GM19328 (cell line): ENCODE results near the gene BCL2L11.
A peak's percentile ranks its signal among the peaks of the same experiment; 100 is the strongest.
"Not testable (repeated sequence)": the region's sequence is repeated elsewhere in the genome, so short reads cannot be mapped to it uniquely, and the experiment has no call there.

Source experiments
- ATAC-seq: cut with Tn5 transposase; IDR thresholded peaks from one replicate; pipeline ENCODE4 v1.9.1; 2021; ENCODE audit warnings: mild to moderate bottlenecking, moderate library complexity; ENCODE audit not compliant: unreplicated experiment

BCL2L11 gene, protein sequence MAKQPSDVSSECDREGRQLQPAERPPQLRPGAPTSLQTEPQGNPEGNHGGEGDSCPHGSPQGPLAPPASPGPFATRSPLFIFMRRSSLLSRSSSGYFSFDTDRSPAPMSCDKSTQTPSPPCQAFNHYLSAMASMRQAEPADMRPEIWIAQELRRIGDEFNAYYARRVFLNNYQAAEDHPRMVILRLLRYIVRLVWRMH

DNA sequence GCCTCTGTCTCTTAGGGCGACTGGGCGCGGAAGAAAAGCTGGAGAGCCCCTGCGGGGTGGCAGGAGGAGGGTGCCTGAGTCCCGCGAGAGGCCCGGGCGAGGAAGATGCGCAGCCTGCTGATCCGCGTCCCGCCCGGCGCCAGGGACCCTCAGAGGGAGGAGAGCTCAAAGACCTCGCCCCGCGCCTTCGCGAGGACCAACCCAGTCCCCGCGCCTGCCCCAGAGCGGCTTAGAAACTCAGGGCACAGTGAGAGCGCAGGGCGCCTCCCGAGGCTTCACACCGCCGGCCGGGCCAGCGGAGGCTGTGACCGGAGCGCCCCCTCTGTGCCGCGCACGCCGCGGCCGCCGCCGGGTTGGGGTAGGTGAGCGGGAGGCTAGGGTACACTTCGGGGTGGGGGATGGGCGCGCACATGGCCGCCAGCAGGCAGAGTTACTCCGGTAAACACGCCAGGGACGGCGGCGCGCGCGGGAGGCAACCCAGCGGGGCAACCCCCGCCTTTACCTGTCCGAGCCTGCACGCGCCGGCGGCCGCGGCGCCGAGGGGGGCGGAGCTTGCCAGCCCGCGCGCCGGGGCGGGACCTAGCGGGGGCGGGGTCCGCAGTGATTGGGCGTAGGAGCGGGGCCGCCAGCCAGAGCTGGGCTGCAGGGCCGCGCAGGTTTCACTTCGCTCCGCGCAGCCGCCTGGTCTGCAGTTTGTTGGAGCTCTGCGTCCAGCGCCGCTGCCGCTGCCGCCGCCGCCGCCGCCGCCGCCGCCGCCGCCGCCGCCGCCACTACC lies at the start of gene BCL2L11:
TSS of gene BCL2L11 (plus strand) at position 662 of the 775 bp plus-strand sequence. CDS start 2,832 bp downstream, outside the sequence.
- ATAC-seq = peak; percentile 64

- ATAC-seq = no peak
Measured at GRCh38 chr2:111071600-111072171, 49.0 kb upstream of the BCL2L11 start.

- ATAC-seq = no peak
Measured at GRCh38 chr2:111072220-111072871, 48.4 kb upstream of the BCL2L11 start.

DNA sequence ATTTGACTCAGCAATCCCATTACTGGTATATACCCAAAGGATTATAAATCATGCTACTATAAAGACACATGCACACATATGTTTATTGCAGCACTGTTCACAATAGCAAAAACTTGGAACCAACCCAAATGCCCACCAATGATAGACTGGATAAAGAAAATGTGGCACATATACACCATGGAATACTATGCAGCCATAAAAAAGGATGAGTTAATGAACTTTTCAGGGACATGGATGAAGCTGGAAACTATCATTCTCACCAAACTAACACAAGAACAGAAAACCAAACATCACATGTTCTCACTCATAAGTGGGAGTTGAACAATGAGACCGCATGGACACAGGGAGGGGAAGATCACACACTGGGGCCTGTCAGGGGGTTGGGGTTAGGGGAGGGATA lies 38.1 kb upstream of the BCL2L11 start:
- ATAC-seq = not testable (repeated sequence)

- ATAC-seq = no peak
Measured at GRCh38 chr2:111091811-111092211, 28.9 kb upstream of the BCL2L11 start.

GRCh38 chr2:111094691-111095090 lies 26.0 kb upstream of the BCL2L11 start:
- ATAC-seq = no peak

DNA sequence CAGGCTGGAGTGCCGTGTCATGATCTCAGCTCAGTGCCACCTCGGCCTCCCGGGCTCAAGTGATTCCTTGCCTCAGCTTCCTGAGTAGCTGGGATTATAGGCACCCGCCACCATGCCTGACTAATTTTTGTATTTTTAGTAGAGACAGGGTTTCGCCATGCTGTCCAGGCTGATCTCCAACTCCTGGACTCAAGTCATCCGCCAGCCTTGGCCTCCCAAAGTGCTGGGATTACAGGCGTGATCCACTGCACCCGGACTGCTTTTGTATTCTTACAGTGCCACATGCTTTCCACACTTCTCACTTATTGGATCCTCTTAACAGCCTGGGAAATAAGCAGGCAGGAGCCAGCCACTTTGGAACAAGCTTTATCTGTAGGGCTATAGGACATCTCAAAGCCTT lies 25.3 kb upstream of the BCL2L11 start:
- no peak for ATAC-seq

- no peak for ATAC-seq
Measured at GRCh38 chr2:111099402-111099801, 21.3 kb upstream of the BCL2L11 start.

GRCh38 chr2:111100087-111100764 lies 20.5 kb upstream of the BCL2L11 start:
- peak; percentile 7 for ATAC-seq

- ATAC-seq = peak; percentile 69
Measured at GRCh38 chr2:111100765-111101162, 19.9 kb upstream of the BCL2L11 start.

- no peak for ATAC-seq
Measured at GRCh38 chr2:111101592-111101991, 19.1 kb upstream of the BCL2L11 start.

- no peak for ATAC-seq
Measured at GRCh38 chr2:111102216-111102615, 18.5 kb upstream of the BCL2L11 start.

GRCh38 chr2:111105926-111106325 lies 14.8 kb upstream of the BCL2L11 start:
- no peak for ATAC-seq

DNA sequence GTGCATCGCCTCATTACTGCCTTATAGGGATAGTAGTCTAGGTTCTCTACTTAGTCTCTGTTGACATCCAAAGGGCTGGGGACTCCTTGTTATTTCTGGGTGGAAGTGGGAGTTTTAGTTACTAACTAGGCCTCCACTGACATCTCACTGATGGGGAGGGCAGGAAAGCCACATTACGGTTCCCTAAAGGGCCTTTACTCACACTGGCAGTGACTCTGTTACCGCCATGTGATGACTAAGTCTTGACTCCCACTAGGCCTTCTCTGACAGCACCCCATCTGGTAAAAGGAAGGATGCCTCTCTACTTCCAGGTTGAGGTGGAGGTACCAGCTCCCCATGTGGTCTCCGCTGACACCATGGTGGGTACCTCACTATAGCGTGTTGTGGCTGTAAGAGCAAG lies 14.0 kb upstream of the BCL2L11 start:
- ATAC-seq = no peak

DNA sequence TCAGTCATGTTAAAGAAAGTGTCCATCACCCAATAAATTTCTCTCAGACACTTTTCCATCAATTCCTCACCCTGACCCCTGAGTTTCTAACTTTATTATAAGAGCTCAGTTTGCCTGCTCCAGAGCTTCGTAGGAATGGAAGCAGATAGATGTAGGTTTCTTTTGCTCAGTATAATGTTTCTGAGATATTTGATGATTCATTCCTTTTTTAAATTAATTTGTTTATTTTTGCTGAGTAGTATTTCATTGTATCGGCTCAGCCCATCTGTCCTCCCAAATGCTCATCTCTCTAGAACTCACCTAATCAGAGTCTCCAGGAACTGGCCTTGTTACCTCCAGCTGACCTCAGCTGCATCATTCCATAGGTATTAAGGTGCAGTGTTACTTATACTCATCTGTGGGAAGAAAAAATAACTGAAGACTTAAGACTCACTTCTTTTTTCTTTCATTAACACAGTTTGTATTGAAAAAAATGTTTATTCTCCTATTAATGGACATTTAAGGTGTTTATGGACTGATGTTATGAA lies 11.9 kb upstream of the BCL2L11 start:
- no peak for ATAC-seq

DNA sequence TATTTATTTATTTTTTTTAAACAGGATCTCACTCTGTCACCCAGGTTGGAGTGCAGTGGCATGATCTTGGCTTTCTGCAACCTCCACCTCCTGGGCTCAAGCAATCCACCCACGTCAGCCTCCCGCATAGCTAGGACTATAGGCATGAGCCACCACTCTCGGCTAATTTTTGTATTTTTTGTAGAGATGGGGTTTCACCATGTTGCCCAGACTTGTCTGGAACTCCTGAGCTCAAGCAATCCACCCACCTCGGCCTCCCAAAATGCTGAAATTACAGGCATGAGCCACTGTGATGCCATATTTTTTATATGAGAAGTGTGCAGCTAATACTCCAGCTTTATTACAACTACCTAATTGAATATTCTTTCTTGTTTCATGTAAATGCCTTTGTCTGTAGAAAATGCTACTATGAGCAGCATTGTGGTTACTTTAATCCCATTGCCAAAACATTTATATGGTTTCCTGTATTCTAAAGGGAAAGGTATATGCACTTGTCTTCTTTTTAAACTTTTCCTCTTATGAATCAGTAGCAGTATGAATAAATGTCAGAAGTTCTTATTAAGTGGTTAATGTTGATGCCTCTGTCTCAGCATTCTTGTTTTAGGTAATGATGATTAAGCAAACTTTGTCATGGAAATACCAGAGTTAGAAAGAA lies 9.5 kb upstream of the BCL2L11 start:
- no peak for ATAC-seq

GRCh38 chr2:111113838-111114237 lies 6.9 kb upstream of the BCL2L11 start:
- ATAC-seq = no peak

GRCh38 chr2:111116011-111116746 lies 4.5 kb upstream of the BCL2L11 start:
- no peak for ATAC-seq

GRCh38 chr2:111116843-111117597 lies 3.7 kb upstream of the BCL2L11 start:
- ATAC-seq = no peak
